GM12864 (cell line): ENCODE data around the gene TES.

Experiments
- DNase-seq: peaks from one replicate; pipeline ENCODE4 v3.0.0-alpha.2; 2011; ENCODE audit warnings: low read depth
- H3K4me3 ChIP-seq: 2 replicates; pipeline ENCODE4 v1.5.1; 2011; ENCODE audit warnings: mild to moderate bottlenecking, low read depth, low read length, control low read depth
- TF ChIP-seq, protein P1 (sequence below): IDR thresholded peaks from 2 replicates; pipeline ENCODE4 v1.5.1; 2011; ENCODE audit warnings: low read depth, mild to moderate bottlenecking, moderate library complexity, low read length, control low read depth, inconsistent platforms; ENCODE audit errors: missing control alignments

Gene TES

DNA sequence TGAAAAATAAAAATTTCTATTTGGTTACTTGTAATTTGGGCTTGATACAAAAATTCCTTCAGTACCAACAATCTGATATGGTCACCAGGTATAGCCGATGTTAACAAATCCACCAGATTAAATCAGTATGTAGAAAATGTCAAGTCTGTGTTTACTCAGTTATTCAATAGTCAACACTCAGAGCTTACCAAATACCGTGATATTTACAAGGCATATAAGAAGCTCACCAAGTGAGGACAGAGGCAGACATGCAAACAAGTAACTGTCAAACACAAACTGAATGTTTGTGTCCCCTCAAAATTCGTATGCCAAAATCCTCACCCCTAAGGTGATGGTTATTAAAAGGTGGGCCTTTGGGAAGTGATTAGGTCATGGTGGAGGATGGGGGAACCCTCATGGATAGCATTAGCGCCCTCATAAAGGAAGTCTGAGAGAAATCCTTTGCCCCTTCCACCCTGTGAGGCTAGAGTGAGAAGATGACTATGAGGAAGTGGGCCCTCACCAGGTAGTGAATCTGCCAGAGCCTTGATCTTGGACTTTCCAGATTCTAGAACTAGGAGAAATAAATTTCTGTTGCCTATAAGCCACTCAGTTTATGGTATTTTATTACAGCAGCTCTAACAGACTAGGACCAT lies 63.1 kb downstream of the TES start:
- no peak for DNase-seq
- no peak overlapping the region for H3K4me3 ChIP-seq
- TF ChIP-seq, protein P1, sequence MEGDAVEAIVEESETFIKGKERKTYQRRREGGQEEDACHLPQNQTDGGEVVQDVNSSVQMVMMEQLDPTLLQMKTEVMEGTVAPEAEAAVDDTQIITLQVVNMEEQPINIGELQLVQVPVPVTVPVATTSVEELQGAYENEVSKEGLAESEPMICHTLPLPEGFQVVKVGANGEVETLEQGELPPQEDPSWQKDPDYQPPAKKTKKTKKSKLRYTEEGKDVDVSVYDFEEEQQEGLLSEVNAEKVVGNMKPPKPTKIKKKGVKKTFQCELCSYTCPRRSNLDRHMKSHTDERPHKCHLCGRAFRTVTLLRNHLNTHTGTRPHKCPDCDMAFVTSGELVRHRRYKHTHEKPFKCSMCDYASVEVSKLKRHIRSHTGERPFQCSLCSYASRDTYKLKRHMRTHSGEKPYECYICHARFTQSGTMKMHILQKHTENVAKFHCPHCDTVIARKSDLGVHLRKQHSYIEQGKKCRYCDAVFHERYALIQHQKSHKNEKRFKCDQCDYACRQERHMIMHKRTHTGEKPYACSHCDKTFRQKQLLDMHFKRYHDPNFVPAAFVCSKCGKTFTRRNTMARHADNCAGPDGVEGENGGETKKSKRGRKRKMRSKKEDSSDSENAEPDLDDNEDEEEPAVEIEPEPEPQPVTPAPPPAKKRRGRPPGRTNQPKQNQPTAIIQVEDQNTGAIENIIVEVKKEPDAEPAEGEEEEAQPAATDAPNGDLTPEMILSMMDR = no peak

DNA sequence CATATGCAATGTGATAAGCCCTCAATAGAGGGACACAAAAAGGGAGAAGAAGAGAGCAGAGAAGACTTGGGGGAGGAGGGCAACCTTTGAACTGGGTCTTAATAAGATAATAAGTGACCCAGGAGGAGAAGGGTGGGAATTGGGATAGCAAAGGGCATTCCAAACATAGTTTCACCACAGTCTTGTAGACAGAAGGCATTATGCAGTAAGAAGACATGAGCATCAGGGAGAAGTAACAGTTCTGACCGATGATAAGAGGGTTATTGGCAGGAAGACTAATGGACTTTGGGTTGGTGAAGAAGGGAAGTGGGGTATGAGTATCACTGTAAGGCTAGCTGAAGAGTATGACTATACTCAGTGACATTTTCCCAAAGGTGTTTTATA lies 63.6 kb downstream of the TES start:
- no peak for DNase-seq

DNA sequence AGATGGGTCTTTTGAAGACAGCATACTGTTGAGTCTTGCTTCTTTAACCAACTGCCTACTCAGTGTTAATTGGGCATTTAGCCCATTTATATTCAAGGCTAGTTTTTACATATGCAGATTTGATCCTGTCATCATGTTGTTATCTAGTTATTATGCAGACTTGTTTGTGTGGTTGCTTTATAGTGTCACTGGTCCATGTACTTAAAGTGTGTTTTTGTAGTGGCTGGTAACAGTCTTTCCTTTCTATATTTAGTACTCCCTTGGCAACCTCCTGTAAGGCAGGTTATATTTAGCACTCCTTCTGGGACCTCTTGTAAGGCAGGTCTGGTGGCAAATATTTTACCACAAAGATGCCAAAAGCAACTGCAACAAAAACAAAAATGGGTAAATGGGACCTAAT lies 66.7 kb downstream of the TES start:
- no peak for DNase-seq
- H3K4me3 ChIP-seq = no peak overlapping the region
- TF ChIP-seq, protein P1 = no peak

More for the DNA sequence above, 63.6 kb downstream of the TES start:
- TF ChIP-seq, protein P1 = no peak
- H3K4me3 ChIP-seq = no peak overlapping the region

DNA sequence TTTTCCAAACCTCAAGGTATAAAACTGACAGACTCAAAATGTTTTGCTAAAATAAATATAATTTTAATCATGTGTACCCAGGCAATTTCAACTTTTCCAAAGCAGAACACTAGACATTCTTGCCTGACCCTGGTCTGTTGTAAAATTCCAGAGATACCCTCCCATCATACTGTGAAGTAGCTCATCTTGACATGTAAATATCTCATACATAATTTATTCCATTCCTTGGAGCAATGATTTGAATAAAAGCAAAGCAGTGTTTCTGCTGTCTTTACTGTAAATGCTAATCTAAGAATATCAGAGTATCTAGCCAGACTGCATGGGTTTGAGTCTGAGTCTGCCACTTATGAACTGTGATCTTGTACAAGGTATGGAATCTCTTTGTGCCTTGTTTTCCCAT lies 68.9 kb downstream of the TES start:
- DNase-seq = no peak
- H3K4me3 ChIP-seq = no peak overlapping the region
- TF ChIP-seq, protein P1 = no peak

DNA sequence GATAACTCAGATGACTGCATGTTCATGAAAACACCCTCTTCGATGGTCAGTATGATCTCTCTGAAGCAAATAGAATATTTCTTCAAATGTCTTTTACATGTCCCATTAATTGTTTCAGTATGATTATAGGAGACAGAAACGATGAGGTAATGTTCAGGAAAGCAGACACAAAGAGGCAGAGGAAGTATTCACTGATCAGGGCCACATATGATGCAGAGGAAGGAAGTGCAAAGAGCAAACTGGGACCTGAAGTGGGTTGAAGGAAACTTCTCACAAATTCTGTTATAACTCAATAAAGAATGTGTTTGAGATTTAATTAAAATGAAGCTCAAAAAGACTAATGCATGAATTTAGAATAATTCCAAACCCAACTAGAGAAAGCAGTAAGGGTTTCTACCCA lies 70.5 kb downstream of the TES start:
- H3K4me3 ChIP-seq = no peak overlapping the region
- TF ChIP-seq, protein P1 = no peak
- no peak for DNase-seq

DNA sequence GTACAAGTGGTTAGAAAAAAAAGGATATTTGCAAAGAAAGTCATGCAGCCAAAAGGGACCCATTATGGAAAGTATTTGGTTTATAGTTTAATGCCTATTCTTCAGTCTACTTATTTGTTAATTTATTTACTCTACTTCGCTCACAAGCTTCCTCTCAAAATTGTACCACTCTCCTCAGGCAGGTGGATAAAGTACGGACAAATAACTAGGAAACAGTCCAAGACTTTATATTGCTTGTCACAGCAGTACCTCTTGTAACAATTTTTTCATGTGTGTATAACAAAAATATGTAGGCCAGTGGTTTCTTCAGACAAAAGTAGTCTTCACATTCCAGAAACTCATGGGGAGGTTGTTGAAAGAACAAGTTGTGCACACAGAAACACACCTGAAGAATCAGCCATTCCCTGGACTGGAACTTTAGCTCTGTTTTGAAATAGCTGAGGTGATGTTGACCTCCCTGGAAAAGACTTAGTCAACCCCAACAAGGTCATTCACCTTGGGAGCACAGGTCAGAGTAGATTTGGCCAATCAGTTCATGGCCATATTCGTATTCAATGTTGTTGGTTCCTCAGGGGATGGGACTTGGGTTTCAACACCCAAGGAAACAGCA lies 73.4 kb downstream of the TES start:
- TF ChIP-seq, protein P1 = no peak
- no peak overlapping the region for H3K4me3 ChIP-seq
- no peak for DNase-seq

DNA sequence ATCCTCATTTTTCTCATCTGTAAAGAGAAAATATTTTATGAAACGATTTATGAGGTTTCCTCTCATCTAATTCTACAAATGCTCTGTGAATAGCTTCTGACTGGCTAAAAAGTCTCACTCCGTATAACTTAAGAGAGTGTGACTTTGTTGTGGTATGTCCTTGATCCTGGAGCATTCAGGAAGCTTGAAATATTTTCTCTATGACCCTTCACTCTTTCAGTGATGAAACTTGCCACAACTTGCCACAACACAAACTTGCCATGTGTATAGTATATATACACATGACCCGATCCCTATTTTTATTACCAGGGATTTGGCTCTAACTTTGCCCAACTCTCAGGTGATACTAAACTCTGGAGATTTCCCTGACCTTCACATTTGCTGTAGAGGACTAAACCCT lies 74.1 kb downstream of the TES start:
- no peak for DNase-seq
- H3K4me3 ChIP-seq = no peak overlapping the region
- TF ChIP-seq, protein P1 = no peak
